Stimulated activated CD8-positive, alpha-beta memory T cell treated with anti-CD3 and anti-CD28 coated beads, Interleukin-15, amount 100 ng/mL, for 48 hours (primary cell): ENCODE measurements around the gene RAP1GAP2.
"Not testable (repeated sequence)": the region's sequence is repeated elsewhere in the genome, so short reads cannot be mapped to it uniquely, and the experiment has no call there.

Source experiments
- DNase-seq, 2 donors: peaks; one replicate each; pipeline ENCODE4 v3.0.0-alpha.2; 2020; ENCODE audit warnings: low read depth in 2 of 2

The RAP1GAP2 gene

DNA sequence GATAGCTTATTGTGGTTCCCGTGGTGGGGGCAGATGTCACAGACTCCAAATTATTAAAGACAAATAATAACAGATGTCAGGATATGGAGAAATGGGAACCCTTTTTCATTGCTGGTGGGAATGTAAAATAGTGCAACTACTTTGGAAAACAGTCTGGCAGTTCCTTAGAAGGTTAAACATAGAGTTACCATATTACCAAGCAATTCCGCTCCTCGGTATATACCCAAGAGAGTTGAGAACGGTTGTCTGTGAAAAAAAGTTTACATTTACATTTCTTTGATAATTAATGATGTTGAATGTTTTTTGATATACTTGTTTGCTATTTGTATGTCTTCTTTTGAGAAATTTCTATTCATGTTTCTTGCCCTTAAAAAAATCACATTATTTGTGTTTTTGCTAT, 226.0 kb downstream of the RAP1GAP2 start:
- no peak for DNase-seq

DNA sequence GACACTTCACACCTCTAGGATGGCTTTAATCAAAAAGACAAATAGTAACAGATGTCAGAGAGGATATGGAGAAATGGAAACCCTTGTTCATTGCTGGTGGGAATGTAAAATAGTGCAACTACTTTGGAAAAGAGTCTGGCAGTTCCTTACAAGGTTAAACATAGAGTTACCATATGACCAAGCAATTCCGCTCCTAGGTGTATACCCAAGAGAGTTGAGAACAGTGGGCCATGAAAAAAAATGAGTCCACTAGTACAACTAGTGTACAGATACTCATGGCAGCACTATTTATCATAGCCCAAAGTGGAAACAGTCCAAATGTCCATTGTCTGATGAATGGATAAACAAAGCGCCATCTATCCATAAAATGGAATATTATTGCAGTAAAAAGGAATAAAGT, 228.1 kb downstream of the RAP1GAP2 start:
- DNase-seq = no peak

DNA sequence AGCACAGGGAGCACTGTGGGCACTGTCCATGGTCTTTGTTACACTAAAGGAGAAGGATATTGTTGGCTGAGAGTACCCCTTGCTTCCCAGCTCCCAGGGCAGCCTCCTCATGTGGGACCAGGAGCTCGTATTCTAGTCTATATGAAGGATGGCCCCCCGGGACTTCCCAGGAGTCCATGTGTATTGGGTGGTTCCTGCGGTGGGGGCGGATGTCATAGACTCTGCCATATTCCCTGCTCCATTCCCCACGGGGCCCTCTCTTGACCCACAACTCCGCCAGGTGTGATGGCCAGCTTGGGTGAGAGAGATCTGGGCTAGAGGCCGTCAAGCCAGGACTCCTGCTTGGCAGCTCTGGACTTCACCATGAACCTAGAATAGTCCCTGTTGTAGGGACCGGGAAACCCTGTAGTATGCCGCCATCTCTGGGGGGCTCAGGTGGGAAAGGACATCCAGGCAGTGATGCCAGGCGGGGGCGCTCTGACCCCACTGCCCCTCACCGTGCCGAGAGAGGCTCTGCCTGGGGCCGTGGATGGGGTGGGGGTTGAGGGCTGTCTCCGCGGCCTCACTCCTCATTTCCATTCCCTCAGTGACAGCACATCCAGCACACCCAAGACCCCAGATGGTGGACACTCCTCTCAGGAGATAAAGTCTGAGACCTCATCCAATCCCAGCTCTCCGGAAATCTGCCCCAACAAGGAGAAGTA, 229.3 kb downstream of the RAP1GAP2 start:
- DNase-seq = no peak

DNA sequence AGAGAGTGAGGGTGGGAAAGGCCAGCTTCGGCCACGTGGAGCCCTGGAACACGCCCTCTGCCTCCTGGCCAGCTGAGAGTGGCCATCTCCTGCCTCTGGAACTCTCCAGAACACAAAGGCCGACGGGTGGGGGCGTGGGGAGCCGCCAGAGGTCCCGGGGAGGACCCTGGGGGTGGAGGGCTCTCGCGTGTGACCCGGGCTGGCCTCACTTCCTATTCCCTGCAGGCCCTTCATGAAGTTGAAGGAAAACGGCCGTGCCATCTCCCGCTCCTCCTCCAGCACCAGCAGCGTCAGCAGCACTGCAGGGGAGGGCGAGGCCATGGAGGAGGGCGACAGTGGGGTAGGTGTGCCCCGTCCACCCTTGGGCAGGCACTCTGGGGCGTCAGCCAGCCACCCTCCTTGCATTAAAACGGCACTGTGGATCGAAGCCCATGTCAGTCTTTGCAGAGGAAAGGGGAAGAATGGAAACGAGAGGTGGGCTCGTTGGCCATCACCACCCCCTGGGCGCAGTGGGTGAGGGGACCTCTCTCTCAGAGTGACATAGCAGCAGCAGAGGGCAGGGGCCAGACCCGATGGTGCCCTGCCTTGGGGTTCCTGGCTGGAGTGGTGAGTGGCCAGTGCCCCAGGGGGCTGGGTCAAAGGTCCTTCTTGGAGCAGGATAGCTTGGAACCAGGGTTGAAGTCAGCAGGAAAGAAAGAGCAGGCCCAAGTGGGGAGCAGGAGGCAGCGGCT, 230.1 kb downstream of the RAP1GAP2 start:
- no peak for DNase-seq

DNA sequence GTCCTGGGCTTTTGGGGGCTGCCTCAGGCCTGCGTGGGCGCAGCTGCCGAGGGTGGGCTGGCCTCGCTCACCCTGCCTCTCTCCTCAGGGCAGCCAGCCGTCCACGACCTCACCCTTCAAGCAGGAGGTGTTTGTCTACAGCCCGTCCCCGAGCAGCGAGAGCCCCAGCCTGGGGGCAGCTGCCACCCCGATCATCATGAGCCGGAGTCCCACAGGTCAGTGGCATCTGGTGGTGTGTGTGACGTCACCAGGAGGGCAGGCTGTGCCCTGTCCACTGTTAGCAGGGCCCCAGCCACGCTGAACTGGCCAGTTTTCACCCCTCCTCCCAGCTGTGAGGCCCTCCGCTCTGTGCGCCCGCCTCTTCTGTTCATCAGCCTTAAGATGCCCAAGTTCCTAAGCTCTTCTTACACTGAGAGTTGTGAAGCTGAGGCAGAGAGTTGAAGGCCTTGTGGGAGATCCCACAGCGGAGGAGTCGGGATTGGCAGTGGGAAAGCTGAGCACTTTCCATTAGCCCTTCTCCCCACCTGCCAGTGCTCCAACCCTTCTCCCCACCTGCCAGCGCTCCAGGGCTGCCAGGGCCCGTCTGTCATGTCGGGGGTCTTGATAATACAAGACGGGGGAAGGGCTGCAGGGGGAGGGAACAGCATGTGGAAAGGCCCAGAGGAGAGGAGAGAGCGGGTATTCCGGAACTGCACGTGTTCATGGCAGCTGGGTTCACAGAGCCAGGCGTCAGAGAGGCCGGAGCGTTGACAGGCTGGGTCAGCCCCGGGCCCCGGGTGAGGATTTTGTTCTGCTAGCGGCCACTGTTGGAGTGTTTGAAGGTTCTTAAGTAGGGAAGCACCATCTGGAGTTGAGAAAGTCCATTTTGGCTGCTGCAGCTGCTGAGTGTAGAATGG, 230.9 kb downstream of the RAP1GAP2 start:
- no peak for DNase-seq

GRCh38 chr17:3027786-3028532, 231.7 kb downstream of the RAP1GAP2 start:
- no peak for DNase-seq

- DNase-seq = no peak
Observed at GRCh38 chr17:3029213-3029913, 233.1 kb downstream of the RAP1GAP2 start.

DNA sequence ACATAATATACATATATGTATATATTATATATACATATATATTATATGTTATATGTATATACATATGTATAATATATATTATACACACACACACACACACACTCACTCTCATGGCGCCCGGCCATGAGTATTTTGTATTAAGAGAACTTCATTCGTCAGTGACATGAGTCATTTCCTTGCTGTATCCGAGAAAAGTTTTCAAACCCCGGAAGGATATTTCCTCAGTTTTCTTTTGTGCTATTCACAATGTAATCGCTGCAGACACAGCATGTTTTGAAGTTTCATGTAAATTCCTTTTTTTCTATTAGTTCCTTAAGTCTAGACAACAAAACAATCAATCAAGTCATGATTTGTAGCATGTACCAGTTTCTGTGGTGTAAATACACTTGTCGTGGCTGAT, 233.9 kb downstream of the RAP1GAP2 start:
- DNase-seq = no peak

- not testable (repeated sequence) for DNase-seq
Observed at GRCh38 chr17:3030852-3031470, 234.7 kb downstream of the RAP1GAP2 start.

DNA sequence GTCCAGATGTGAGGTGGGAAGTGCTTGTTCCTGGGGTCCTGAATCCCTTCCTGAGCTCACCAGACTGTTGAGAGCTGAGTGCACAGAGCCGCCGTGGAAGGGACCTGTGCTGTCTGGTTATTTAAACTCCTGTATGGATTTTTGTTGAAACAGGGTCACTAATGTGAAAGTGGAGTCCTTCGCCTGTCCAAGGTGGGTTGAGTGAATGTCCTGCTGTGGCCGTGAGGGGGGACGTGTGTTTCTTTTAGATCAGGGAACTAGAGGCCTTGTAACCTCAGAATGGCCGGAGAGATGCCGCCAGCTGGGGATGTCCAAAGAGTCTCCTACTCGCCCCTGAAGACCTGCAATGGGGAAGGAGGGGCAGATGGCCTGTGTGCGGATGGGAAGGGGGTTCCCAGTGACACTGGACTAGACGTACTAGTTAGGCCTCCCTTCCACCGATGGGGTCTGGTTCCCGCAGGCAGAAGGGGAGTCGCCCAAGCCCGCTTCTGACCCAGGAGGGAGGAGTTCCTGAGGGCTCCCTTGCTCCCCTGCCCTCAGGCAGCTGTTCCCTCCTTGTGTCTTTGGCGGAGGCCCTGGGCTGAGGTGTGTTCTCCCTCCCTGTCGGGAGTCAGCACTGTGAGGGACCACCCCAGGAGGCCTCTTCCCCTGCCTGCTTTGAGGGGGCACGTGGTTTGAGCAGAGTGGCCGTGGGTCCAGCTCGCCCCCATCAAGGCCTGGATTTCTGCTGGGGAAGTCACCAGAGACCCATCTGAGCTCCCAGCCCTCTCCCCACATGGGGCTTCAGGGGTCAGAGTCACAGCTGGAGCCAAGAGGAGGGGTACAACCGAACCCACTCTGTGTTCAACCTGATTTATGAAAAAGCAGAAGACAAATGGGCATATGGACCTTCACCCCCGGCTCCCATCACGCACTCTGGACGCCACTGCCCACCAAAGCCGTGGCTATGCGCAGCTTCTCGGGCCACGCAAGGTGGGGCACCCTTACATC, 236.3 kb downstream of the RAP1GAP2 start:
- DNase-seq = no peak

DNA sequence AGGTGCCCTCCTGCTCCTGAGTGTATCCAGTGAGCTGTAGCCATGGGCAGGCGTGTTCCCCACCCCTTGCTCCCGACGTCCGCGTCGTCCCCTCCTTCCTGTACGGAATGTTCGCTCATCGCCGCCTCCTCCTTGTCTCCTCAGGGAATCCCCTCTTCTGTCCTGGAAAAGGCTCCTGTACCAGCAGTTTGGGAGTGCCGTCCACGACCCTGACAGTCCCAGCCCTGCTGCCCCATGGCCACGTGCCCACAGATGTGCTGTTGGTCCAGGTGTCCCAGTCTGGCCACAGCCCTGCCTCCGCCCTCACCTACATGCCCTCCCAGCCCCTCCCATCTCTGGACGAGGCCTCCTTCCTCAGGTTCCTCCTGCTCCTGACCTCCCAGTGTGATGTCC, 237.0 kb downstream of the RAP1GAP2 start:
- no peak for DNase-seq

- no peak for DNase-seq
Observed at GRCh38 chr17:3033741-3034577, 237.7 kb downstream of the RAP1GAP2 start.

DNA sequence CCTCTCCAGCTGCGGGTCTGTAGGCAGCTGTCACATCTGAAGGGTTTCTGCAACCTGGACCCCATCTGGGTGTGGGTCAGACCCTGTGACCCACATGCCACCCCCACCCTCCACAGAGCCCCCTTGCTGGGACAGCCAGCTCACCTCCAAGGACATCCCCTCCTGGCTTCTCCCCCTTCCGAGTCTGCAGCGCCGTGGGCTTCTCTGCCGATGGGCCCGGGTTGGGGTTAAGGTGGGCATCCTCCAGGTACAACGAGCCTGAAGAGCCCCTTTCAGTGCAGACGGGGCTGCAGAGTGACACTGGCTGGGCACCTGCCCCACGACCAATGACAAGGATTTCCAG, 238.3 kb downstream of the RAP1GAP2 start:
- DNase-seq = no peak

- no peak for DNase-seq
Observed at GRCh38 chr17:3035256-3035967, 239.2 kb downstream of the RAP1GAP2 start.

DNA sequence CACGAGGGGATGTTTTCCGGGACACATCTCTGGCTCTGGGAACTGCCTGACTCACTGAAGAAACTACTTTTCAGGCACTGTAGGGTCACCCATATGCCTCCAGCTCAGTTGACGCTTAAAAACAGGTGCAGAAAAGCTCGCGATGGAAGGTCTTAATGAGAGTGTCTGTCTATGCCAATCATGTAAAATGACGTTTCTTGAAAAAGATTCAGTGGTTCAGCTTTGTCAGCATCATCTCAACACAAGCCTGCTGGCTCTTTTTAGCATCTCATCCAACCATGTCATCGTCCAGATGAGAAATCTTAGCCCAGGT, 239.7 kb downstream of the RAP1GAP2 start:
- no peak for DNase-seq

- no peak for DNase-seq
Observed at GRCh38 chr17:3036800-3037199, 240.6 kb downstream of the RAP1GAP2 start.

DNA sequence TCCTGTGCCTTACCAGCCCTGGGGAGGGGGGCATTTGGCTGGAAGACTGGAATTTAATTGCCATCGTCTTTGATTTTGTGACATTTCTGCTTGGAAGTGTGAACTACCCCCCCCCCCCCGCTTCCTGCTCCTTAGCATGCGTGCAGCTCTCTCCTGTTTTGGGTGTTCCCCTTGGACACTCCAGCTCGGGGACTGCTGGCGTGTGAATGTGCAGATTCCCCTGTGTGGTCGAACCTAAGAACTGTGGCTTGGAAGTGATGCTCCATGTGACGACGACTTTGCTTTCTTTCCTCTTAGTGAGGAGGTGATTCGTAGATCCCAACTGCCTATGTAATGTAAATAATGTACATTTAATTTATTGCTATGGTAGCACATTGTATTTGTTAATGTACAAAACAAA, 241.0 kb downstream of the RAP1GAP2 start:
- no peak for DNase-seq

- DNase-seq = no peak
Observed at GRCh38 chr17:3038941-3039340, 242.7 kb downstream of the RAP1GAP2 start.
